NCI-H1105 treated with DMSO at 0.1 percent for 48 hours (cell line): ENCODE measurements around the gene SNAPC2.

ENCODE experiments used
- DNase-seq: peaks from one replicate; lab custom pipeline; 2025; lab: John Stamatoyannopoulos, UW

The SNAPC2 gene

GRCh38 chr19:7919610-7920518 lies at the start of gene SNAPC2:
Gene SNAPC2 (plus strand): TSS chr19:7920338. CDS start chr19:7920367, 29 bp downstream.
- DNase-seq, result peak; percentile 90

- DNase-seq, result no peak
Measured at GRCh38 chr19:7870571-7871436, 49.3 kb upstream of the SNAPC2 start.

DNA sequence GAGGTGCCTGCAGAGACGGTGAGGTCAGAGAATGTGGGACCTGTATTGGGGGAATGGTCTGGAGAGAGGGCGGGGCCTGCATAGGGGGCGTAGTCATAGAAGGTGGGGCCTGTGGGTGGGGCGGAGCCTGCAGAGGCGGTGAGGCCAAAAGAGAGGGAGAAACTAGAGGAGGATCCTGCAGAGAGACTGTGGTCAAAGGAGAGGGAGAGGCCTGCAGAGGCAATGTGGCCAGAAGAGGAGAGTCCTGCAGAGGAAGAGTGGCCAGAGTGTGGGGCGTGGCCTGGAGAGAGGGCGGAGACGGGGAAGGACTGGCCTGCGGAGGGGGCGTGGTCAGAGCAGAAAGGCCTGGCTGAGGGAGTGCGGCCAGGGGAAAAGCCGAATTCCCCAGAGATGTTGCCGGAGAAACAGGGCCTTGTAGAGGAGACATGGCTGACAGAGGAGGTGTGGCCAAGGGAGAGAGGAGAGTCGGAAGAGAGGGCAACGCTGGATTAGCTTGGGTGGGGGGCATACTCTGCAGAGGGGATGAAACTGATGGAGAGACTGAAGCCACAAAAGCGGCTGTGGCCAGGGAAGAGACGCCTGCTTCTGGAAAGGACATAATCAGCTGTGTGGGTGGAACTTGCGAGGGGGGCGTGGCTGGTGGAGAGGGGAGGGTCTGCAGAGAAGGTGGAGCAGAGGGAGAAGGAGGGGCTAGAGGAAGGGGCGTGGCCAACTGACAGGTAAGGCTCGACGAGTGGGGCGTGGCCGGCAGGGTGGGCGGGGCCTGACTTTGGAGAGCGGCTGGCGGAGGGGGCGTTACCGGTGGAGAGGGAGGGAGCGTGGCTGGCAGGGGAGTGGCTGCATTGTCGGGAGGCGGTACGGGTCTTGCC lies 48.5 kb upstream of the SNAPC2 start:
- DNase-seq, result peak; percentile 39

DNA sequence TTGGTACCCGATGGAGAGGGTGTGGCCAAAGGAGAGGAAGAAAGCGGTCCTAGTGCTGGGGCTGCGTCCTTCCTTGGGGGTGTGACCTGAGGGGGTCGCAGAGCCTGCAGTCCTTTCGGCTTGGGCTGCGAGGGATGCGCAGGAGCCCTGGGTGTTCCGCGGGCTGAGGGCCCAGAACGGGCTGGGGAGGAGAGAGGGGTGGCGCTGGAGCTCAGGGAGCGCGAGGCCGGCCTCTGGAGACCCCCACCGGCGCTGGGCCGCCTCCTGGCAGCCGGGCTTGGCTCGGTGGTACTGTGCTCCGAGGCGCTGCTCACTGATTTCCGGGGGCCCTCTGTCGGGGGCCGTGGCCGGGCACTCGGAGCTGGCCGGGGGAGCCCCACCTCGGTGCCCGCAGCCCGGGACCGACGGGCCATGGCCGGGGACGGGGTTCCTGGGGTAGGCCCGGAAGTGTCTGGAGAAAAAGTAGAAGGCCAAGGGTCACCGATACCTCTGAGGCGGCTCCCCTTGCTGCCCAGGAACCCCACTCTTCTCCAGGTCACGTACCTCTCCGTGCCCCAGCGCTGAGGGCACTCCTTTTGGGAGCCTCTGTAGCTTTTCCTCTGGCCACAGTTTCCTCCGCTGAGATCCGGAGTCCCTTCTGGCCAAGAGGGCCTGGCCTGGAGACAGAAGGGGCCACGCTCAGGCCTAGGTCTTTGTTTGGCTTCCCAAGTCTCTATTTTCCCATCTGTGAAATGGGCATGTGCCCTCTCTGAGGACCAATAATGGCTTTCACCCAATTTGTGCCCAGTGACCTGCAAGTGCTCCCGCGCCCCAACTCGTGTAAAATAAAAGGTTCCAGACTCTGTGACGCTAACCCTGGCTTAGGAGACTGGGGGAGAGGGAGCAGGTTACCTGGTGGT lies 47.6 kb upstream of the SNAPC2 start:
- no peak for DNase-seq

GRCh38 chr19:7873304-7874075 lies 46.6 kb upstream of the SNAPC2 start:
- peak; percentile 57 for DNase-seq

- DNase-seq, result peak; percentile 91
Measured at GRCh38 chr19:7874076-7874896, 45.9 kb upstream of the SNAPC2 start, which contains the start of gene PRR36. Gene PRR36 (minus strand): TSS chr19:7874390. CDS start chr19:7873689, 701 bp downstream.

- DNase-seq, result no peak
Measured at GRCh38 chr19:7874897-7875273, 45.3 kb upstream of the SNAPC2 start.

- no peak for DNase-seq
Measured at GRCh38 chr19:7877249-7877836, 42.8 kb upstream of the SNAPC2 start.

- DNase-seq, result no peak
Measured at GRCh38 chr19:7879111-7879807, 40.9 kb upstream of the SNAPC2 start.

DNA sequence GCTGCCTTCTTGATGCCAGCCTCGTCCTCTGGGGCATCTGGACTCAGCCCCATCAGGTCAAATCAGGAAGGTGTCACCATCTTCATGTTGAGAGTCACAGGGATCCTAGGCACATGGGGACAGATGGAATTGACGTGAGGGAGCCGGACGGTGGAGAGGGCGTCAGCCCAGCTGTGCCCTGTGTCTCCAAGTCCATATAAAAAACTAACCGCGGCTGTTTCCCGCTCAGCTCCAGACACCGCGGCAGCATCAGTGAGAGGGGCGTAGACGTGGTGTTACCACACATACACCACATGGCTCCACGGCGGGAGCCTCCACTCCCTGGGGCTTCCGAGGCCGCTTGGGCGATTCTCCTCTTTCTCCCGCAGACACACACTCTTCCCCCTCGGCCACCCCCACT lies 40.3 kb upstream of the SNAPC2 start:
- DNase-seq, result no peak

- no peak for DNase-seq
Measured at GRCh38 chr19:7881910-7882309, 38.2 kb upstream of the SNAPC2 start.

DNA sequence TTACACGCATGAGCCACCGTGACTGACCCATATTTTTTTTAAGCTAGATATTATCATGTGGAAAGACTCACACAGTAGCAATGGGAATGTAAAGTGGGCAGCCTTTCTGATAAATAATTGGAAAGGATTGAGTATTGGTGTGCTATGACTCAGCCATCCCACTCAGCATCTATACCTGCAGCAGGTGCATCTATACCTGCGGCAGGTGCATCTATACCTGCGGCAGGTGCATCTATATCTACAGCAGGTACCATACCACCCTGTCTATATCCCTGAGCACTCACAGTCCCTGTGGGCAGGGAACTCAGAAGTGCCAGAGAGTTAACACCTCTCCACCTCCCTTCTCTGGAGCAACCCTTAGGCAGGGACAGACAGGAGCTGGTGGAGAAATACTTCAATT lies 37.0 kb upstream of the SNAPC2 start:
- no peak for DNase-seq

GRCh38 chr19:7883796-7884570 lies 36.2 kb upstream of the SNAPC2 start:
- no peak for DNase-seq

DNA sequence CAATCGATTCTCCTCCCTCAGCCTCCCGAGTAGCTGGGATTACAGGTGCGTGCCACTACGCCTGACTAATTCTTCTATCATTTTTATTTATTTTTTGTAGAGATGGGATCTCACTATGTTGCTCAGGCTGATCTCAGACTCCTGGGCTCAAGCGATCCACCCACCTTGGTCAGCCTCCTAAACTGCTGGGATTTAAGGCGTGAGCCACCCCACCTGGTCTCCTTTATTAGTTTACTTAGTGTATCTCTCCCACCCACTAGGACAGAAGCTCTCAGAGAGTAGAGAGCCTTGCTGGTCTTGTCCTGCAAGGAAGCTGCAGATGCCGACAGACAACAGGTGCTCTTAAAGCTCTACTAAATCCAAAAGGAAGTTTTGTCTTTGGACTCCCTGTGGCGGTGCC lies 34.3 kb upstream of the SNAPC2 start:
- DNase-seq, result no peak

DNA sequence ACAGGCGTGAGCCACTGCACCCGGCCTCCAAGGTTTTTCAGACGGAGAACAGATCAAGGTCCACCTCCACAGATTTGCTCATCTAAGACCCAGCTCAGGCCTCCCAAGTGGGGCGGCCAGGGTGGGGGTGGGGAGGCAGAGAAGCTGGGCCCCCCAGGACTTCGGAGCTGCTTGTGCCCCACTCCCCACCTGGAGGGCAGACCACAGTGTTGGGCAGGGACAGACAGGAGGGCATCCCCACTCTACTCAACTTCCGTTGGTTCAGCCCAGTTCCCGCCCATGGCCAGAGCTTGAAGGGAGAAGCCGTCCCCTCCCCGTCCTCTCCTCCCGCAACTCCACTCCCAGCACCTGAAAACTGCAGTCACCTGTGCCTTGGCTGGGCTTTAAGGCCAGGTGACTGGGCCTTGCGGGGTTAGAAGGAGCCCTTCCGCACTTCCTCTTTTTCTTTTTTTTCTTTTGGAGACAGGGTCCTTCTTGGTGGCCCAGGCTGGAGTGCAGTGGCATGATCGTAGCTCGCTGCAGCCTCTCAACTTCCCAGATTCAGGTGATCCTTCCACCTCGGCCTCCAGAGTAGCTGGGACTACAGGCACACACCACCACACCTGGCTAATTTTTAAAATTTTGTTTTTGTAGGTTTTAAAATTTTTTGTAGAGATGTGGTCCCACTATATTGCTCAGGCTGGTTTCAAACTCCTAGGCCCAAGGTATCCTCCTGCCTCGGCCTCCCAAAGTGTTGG lies 32.6 kb upstream of the SNAPC2 start:
- DNase-seq, result no peak

- no peak for DNase-seq
Measured at GRCh38 chr19:7888145-7888825, 31.9 kb upstream of the SNAPC2 start, which contains the start of gene LRRC8E. Gene LRRC8E (plus strand): TSS chr19:7888510. CDS start chr19:7895604, 7,094 bp downstream.
